GM10248 (cell line): ENCODE data around the gene ZFAND3.

ENCODE experiments used
- CTCF ChIA-PET: fragments of 300-600 bp; sonication (Branson Sonifier 250); formaldehyde crosslinking; extraction: SDS; loops from one replicate; lab custom pipeline; 2021; ENCODE audit warnings: antibody characterized with exemption; lab: Yijun Ruan, JAX
- POLR2A ChIA-PET: fragments of 350-650 bp; sonication (Branson Sonifier 250); formaldehyde crosslinking; extraction: SDS; loops from one replicate; lab custom pipeline; 2020; ENCODE audit warnings: antibody characterized with exemption; lab: Yijun Ruan, JAX
- DNase-seq: peaks from one replicate; pipeline ENCODE4 v3.0.0; 2012; ENCODE audit errors: extremely low spot score
- TF ChIP-seq, protein P1 (sequence below): IDR thresholded peaks from 2 replicates; pipeline ENCODE4 v1.5.1; 2012; ENCODE audit warnings: mild to moderate bottlenecking, low read depth; ENCODE audit errors: extremely low read depth, missing control alignments, control extremely low read depth

The ZFAND3 gene

DNA sequence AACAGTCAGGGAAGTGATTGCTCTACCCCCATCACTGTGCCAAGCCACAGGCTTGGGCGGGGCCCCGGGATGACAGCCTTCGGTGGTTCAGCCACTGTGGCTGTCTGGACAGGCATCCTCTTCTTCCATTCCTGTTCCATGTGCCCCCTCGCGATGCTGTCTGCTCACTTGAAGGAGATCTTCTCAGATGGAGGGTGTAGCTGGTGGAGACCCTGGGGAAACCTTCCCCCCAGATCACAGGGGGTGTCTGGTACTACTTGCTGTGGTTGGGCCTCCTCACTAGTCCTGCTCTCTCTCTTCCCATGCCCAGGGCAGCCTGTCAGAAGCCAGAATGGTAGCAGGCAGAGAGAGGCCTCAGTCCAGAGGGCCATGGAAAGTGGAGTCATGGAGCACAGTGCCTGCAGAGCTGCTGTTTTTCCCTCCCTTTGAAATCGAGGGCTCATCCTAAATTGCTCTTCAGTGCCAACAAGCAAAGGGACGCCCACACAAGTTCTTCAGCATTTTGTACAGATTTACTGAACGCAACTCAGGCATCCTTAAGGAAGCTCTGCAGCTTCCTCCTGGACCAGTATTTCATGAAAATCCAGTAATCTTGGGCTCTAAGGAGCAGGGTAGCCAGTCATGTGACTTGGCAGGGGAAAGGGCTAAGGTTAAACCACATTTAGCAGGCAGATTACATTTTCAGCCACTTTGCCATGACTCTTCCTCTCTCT is 326.6 kb downstream of the ZFAND3 start:
- ChIA-PET POLR2A (no interaction called here), CTCF (interaction anchor here (1.5 kb wide), 1 partner anchor 348 kb away, joined by 4 read pairs; no protein-coding TSS in a partner anchor)
- DNase-seq, result no peak
- TF ChIP-seq, protein P1, sequence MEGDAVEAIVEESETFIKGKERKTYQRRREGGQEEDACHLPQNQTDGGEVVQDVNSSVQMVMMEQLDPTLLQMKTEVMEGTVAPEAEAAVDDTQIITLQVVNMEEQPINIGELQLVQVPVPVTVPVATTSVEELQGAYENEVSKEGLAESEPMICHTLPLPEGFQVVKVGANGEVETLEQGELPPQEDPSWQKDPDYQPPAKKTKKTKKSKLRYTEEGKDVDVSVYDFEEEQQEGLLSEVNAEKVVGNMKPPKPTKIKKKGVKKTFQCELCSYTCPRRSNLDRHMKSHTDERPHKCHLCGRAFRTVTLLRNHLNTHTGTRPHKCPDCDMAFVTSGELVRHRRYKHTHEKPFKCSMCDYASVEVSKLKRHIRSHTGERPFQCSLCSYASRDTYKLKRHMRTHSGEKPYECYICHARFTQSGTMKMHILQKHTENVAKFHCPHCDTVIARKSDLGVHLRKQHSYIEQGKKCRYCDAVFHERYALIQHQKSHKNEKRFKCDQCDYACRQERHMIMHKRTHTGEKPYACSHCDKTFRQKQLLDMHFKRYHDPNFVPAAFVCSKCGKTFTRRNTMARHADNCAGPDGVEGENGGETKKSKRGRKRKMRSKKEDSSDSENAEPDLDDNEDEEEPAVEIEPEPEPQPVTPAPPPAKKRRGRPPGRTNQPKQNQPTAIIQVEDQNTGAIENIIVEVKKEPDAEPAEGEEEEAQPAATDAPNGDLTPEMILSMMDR, result no peak

DNA sequence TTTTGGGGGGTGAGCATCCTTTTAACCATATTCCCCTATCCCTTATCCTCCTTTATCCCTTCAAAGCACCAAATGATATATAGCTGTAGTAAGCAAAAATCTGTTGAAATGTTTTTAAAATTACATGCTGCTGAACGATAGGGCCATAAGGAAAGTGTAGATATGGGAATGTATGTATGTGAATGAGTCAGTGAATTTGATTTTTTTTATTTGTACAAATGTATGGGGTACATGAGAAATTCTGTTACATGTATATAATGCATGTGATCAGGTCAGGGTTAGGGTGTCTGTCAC is 327.2 kb downstream of the ZFAND3 start:
- POLR2A ChIA-PET, result no interaction called here
- TF ChIP-seq, protein P1, result no peak

GRCh38 chr6:38148606-38149005 is 329.1 kb downstream of the ZFAND3 start:
- DNase-seq, result no peak
- TF ChIP-seq, protein P1, result no peak
- CTCF ChIA-PET, result interaction anchor here (1.3 to 1.4 kb wide), 2 partner anchors 11 to 319 kb away, joined by 3 to 4 read pairs; no protein-coding TSS in a partner anchor
- POLR2A ChIA-PET, result no interaction called here

More for the DNA sequence above, 327.2 kb downstream of the ZFAND3 start:
- CTCF ChIA-PET, result no interaction called here
- DNase-seq, result no peak

GRCh38 chr6:38149531-38149930 is 330.0 kb downstream of the ZFAND3 start:
- CTCF ChIA-PET, result interaction anchor here (1.3 to 1.5 kb wide), 3 partner anchors 12 to 344 kb away, joined by 3 to 6 read pairs (median 4); no protein-coding TSS in a partner anchor
- POLR2A ChIA-PET, result no interaction called here
- TF ChIP-seq, protein P1, result no peak
- no peak for DNase-seq

DNA sequence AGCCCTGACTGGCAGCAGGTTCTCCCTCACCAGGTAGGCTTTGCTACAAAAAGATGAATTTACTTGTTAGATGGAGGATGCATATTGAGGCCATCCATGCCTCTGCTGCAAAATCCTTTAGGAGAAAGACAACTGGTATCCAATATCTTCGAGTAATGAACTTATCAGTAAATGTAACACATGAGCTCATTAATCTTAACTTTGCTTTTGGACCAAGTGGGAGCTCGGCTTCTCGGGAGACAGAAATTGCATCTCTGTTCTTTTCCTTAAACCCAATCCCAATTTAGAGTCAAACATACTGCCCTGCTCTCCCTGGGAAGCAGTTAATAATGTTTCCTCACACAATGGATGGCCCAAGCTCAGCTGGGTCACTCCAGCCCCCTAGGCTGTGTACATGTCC is 330.5 kb downstream of the ZFAND3 start:
- POLR2A ChIA-PET, result no interaction called here

GRCh38 chr6:38150681-38151296 is 331.3 kb downstream of the ZFAND3 start:
- no peak for DNase-seq
- ChIA-PET POLR2A (no interaction called here), CTCF (interaction anchor here (0.8 to 1.5 kb wide), 4 partner anchors 8 to 343 kb away, joined by 3 to 6 read pairs (median 4); no protein-coding TSS in a partner anchor)
- TF ChIP-seq, protein P1, result no peak

More for the DNA sequence above, 330.5 kb downstream of the ZFAND3 start:
- DNase-seq, result no peak
- CTCF ChIA-PET, result interaction anchor here (1.5 kb wide), 1 partner anchor 344 kb away, joined by 6 read pairs; no protein-coding TSS in a partner anchor
- TF ChIP-seq, protein P1, result no peak
